GM11168 (cell line): ENCODE results near the gene C1orf50.
"Not testable (repeated sequence)": the region's sequence is repeated elsewhere in the genome, so short reads cannot be mapped to it uniquely, and the experiment has no call there.

Source experiments
- in situ Hi-C: fragments of 300-500 bp; cut with MboI; formaldehyde crosslinking; loops from one replicate; pipeline ENCODE4 v1.12.0; 2022; ENCODE audit warnings: low sequenced_read_pairs; ENCODE audit not compliant: unreplicated experiment

Gene C1orf50

GRCh38 chr1:42766741-42767509 is at the start of gene C1orf50, which contains the start of gene P3H1:
Gene C1orf50 (plus strand): TSS chr1:42767249. CDS start chr1:42767312, 63 bp downstream.
Gene P3H1 (minus strand): TSS chr1:42767028. CDS start chr1:42766971, 57 bp downstream.
- in situ Hi-C loops: loop anchor here (10.0 kb wide), 1 partner anchor 192 kb away; no protein-coding TSS in a partner anchor

- in situ Hi-C loops: no loop called here
Observed at GRCh38 chr1:42720868-42721267, 46.2 kb upstream of the C1orf50 start.

DNA sequence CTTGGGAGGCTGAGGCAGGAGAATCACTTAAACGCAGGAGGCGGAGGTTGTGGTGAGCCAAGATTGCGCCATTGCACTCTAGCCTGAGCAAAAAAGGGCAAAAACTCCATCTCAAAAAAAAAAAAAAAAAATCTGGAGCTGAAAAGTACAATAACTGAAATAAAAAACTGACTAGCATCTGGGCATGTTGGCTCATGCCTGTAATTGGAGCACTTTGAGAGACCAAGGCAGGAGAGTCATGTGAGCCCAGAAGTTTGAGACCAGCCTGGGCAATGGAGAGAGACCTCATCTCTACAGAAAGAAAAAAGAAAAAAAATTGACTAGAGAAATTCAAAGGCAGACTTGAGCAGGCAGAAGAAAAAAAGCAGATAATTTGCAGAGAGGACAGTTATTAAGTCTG is 45.1 kb upstream of the C1orf50 start:
- in situ Hi-C loops: no loop called here

- in situ Hi-C loops: not testable (repeated sequence)
Observed at GRCh38 chr1:42722403-42722802, 44.6 kb upstream of the C1orf50 start.

DNA sequence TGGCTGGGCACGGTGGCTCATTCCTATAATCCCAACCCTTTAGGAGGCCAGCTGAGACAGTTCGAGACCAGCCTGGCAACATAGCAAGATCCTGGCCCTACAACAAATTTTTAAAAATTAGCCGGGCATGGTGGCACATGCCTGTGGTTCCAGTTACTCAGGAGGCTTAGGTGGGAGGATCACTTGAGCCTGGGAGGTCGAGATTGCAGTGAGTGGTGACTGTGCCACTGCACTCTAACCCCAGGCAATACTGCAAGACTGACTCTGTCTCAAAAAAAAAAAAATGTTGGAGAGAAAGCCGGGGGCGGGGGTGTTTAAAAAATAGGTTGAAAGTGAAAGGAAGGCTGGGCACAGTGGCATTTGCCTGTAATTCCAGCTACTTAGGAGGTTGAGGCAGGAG is 43.5 kb upstream of the C1orf50 start:
- in situ Hi-C loops: no loop called here

DNA sequence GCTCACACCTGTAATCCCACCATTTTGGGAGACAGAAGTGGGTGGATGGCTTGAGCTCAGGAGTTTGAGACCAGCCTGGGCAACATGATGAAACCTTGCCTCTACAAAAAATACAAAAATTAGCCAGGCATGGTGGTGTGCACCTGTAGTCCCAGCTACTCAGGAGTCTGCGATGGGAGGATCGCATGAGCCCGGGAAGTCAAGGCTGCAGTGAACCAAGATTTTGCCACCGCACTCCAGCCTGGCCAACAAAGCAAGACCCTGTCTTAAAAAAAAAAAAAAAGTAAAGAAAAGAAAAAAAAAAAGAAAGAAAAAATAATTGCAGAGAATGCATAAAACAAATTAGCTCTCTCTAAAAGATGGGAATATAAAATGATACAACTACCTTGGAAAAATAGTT is 41.2 kb upstream of the C1orf50 start:
- in situ Hi-C loops: not testable (repeated sequence)

- in situ Hi-C loops: no loop called here
Observed at GRCh38 chr1:42730002-42730401, 37.0 kb upstream of the C1orf50 start.

- in situ Hi-C loops: no loop called here
Observed at GRCh38 chr1:42730988-42731387, 36.1 kb upstream of the C1orf50 start.

DNA sequence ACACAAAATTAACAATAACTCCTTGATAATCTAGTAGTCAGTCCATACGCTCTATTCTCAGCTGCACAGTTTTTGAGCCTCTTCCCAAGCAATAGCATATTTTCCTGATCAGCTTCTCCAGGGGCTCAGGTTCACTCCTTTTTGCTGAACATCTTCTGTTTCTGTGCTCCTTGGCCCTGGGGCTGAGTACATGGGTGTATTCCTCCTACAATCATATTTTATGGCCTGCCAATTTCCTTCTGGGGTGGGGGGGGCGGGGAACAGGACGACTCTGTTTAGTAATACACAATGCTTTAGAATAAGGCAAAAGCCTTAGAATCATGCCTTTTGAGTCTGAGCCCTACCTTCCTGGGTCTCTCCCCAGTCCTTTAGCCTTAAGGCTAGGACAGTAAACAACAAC is 35.5 kb upstream of the C1orf50 start:
- in situ Hi-C loops: no loop called here

DNA sequence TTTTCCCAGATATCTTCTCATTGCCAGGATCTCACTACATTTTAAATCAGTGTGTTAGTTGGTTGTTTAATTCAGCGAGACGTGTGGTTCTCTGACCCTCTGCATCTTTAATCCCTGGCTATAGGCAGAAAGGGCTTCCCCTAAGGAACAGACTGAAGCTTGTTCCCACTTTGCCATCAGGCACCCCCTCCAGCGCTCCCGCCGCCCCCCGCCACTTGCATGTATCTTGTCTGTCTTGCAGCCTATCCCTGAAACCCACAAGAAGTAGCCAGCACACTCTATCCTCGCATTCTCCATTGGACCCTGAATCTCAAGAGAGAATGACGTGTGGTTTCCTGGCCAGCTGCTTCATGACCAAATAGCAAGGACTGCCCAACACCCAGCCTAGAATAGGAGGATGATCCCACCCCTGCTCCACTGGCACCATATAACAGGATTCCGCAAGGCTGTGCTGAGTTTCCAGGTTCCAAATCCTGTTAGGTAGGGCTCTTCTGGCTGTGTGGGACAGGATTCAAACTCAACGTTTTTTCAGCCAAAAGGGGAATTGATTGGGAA is 34.8 kb upstream of the C1orf50 start:
- in situ Hi-C loops: no loop called here

GRCh38 chr1:42733415-42734200 is 33.4 kb upstream of the C1orf50 start:
- in situ Hi-C loops: no loop called here

DNA sequence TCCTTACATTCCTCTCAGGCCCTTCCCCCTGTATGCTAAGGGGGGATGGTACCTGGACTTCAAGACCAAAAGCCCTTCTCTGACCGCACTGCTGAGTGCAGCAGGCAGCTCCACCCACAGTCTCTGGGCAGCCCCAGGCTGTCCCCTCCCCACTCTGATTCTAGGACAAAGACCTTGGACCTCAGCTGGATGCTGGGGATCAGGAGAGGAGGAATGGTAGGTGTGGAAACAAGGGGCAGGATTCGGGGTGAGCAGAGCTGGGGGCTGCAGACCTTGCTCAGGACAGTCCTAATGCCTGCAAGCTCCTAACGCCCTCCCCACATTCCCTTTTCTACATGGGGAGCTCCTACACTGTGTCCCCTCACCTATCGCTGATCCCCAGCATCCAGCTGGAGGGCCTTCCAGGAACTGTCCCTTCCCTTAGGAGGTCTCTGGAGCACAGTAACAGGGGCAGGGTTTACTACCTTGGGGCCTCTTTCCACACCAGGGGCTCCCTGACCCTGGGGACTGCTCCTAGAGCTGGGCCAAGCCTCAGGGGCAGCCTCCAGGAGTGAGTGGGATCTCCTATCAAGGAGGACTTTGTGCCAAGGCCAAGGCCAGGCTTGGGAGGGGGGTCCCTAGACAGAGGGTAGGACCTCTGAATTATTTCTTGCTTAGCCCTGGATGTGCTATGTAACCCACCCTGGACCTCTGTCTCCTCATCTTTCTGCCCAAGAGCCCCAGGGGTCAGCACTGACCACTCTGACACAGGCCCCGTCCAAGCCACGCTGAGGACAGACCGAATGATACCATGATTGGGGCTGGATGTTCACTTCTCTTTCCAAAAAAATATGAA is 32.6 kb upstream of the C1orf50 start:
- in situ Hi-C loops: no loop called here

- in situ Hi-C loops: no loop called here
Observed at GRCh38 chr1:42735056-42735455, 32.0 kb upstream of the C1orf50 start.

- in situ Hi-C loops: no loop called here
Observed at GRCh38 chr1:42735477-42736105, 31.5 kb upstream of the C1orf50 start.

DNA sequence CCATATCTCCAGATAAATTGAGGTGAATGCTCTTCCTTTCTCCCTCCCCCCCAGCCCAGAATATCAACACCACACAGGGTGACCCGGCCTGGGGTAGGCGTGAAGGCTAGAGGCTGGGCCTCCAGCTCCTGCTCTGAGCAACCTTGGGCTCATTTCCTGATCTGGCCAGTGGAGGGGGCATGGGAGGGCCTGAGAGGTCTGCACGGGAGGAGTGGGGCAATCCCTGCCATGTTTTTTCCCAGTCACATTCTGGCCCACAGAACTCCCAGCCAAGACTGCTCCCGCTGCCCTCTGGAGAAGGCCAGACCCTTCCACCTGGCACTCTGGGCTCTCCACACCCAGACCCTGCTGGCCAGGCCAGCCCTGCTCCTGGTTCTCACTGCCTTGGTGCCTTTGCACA is 30.9 kb upstream of the C1orf50 start:
- in situ Hi-C loops: no loop called here

DNA sequence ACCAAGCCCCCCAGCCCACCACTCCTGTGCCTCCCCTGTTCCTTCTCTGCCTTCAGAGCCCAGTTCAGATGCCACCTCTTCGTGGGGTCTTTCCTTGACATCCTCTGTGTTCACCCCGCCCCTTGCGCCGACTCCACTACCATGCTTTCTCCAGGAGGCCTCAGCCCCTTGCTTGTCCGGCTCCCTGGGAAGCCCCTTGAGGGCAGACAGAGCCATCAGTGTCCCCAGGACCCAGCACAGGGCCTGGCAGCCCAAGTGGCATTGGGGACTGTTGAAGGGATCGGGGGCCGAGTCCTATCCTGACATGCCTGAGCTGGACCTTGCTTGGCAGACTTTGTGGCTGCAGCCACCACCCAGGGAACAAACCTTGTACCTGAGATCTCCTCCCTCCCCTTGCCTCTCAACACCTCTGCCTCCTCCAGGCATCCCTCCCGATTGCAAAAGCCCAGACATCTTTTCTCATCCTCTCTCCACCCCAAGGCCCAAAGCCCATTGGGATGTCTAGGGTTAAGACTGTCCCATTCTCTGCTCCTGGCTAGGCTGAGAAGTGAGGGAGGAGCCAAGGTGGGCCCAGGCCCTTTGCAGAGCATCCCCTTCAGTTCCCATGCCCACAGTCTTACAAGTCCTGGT is 30.4 kb upstream of the C1orf50 start:
- in situ Hi-C loops: no loop called here

DNA sequence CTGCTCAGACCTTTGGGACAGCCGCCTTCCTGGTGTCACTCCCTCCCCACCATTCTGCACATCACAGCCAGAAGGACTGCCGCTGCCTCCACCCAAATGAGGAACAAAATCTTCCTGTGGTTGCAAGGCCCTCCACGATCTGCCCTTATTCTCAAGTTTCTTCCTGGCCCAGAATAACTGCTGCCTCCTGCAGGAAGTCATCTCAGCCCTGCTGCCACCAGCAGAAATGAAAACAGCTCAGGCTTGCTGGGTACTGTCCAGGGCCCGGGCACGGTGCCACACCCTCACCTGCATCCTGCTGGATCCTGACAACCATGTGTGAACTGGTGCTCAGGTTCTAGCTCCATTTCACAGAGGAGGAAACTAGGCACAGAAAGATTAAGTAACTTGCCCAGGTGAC is 29.8 kb upstream of the C1orf50 start:
- in situ Hi-C loops: no loop called here

DNA sequence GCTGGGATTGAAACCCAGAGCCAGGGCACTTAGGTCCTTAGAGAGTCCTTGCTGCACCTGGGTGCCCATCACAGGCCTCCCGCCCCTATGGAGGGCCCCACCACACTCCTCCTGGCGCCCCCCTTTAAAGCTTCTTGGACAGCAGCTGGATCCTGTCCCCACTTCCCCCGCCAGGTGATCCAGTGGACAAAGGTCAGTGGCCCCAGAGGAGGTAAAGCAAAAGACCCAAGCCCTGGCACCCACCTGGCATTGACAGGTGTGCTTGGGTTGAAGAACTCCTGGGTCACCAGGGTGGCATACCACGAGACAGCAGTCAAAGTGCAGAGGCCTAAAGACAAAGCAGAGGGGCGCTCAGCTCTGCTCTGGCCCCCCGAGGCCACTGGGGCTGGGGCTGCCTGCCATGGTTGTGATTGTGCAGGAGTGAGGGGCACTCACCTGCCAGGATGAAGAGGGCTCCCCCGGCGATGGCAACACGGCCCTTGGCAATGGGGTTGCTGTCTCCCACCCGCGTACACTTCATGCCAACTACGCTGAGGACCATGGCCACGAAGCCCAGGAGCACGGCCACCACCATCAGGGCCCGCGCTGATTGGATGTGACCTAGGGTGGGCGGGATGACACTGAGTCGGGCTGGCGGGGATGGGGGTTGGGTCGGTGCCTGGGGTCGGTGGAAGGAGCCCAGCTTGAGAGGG is 28.9 kb upstream of the C1orf50 start:
- in situ Hi-C loops: no loop called here
